ENCODE data around the gene ANXA6. TPM values are rescaled to one million over a fixed set of nuclear protein-coding genes. Genes with fewer than 3 reads are reported as not detected.

ANXA6 gene
- total and polyA plus RNA-seq, 9 of the 15 experiments (the other 6 are each of a cell fraction or from before 2014, with no cell fraction given) = 0.70 to 13.2 (median 8.3) TPM

- TF ChIP-seq ZNF274 (IDR thresholded peaks at IDR 0.05; ENCODE audit: borderline replicate concordance, low read depth, low read length) (no peak), PHF20 (IDR thresholded peaks at IDR 0.05; ENCODE audit: partially characterized antibody) (no peak), TAF15 (IDR thresholded peaks at IDR 0.05; ENCODE audit: low read depth, low read length) (no peak), ZNF76 (CRISPR knock-in tag; IDR thresholded peaks at IDR 0.05; ENCODE audit: borderline replicate concordance) (no peak), LARP7 (IDR thresholded peaks at IDR 0.05) (no peak), NFIX (CRISPR knock-in tag; IDR thresholded peaks at IDR 0.05; ENCODE audit: low read depth) (no peak), EHMT2 (IDR thresholded peaks at IDR 0.05) (no peak), CHCHD3 (CRISPR knock-in tag; IDR thresholded peaks at IDR 0.05) (no peak), TAF9B (IDR thresholded peaks at IDR 0.05; ENCODE audit: partially characterized antibody) (no peak), PCBP2 (IDR thresholded peaks at IDR 0.05; ENCODE audit: low read depth, low read length, poor library complexity, severe bottlenecking) (no peak), ARID3B (CRISPR knock-in tag; IDR thresholded peaks at IDR 0.05; ENCODE audit: borderline replicate concordance) (no peak), ZBTB40 (IDR thresholded peaks at IDR 0.05) (no peak), ZBTB40 (CRISPR knock-in tag; IDR thresholded peaks at IDR 0.05) (no peak), RBFOX2 (IDR thresholded peaks at IDR 0.05; ENCODE audit: low read depth, low read length) (no peak)
These were observed 2.2 kb upstream of the ANXA6 start (continued) for GRCh38 chr5:151159649-151160373.
